Endodermal cell (in vitro differentiated cells): ENCODE measurements around the gene DNLZ. TPM values are rescaled to one million over a fixed set of nuclear protein-coding genes. Genes with fewer than 3 reads are reported as not detected.
"Not testable (repeated sequence)": the region's sequence is repeated elsewhere in the genome, so short reads cannot be mapped to it uniquely, and the experiment has no call there.

ENCODE experiments used
- DNase-seq: peaks from one replicate; pipeline ENCODE4 v3.0.0-alpha.2; 2017
- H3K27ac ChIP-seq: 2 replicates; pipeline ENCODE4 v1.5.1; 2013; ENCODE audit warnings: mild to moderate bottlenecking, low read depth, low read length, moderate library complexity
- H3K27me3 ChIP-seq: 2 replicates; pipeline ENCODE4 v1.6.1; 2013; ENCODE audit warnings: mild to moderate bottlenecking, low read length, moderate library complexity; ENCODE audit not compliant: insufficient read depth, control insufficient read depth, poor library complexity, severe bottlenecking
- H3K36me3 ChIP-seq: 2 replicates; pipeline ENCODE4 v1.7.0; 2013; ENCODE audit warnings: mild to moderate bottlenecking, low read length, moderate library complexity; ENCODE audit not compliant: control insufficient read depth, insufficient read depth
- H3K4me1 ChIP-seq: one replicate; pipeline ENCODE4 v1.7.0; 2013; ENCODE audit warnings: low read length; ENCODE audit not compliant: control insufficient read depth, insufficient read depth
- H3K4me3 ChIP-seq: 2 replicates; pipeline ENCODE4 v1.5.1; 2013; ENCODE audit warnings: mild to moderate bottlenecking, low read length, moderate library complexity
- H3K9ac ChIP-seq: 2 replicates; pipeline ENCODE4 v1.6.1; 2013; ENCODE audit warnings: mild to moderate bottlenecking, low read length, moderate library complexity; ENCODE audit not compliant: poor library complexity, severe bottlenecking; ENCODE audit errors: extremely low read depth
- H3K9me3 ChIP-seq: 2 replicates; pipeline ENCODE4 v1.6.1; 2013; ENCODE audit warnings: mild to moderate bottlenecking, low read length, moderate library complexity; ENCODE audit not compliant: control insufficient read depth
- H3K27ac Mint-ChIP-seq: 2 replicates; pipeline ENCODE4 v1.8.0; 2020; ENCODE audit warnings: mixed read lengths
- H3K27me3 Mint-ChIP-seq: 2 replicates; pipeline ENCODE4 v1.8.0; 2021; ENCODE audit warnings: mild to moderate bottlenecking, mixed read lengths; ENCODE audit not compliant: insufficient read depth
- H3K36me3 Mint-ChIP-seq: 2 replicates; pipeline ENCODE4 v1.8.0; 2020; ENCODE audit warnings: low read depth, mixed read lengths
- H3K4me1 Mint-ChIP-seq: 2 replicates; pipeline ENCODE4 v1.8.0; 2020; ENCODE audit warnings: mixed read lengths
- H3K4me3 Mint-ChIP-seq: 2 replicates; pipeline ENCODE4 v1.8.0; 2020; ENCODE audit warnings: mild to moderate bottlenecking, moderate library complexity, mixed read lengths
- H3K9me3 Mint-ChIP-seq: 2 replicates; pipeline ENCODE4 v1.8.0; 2020; ENCODE audit warnings: mild to moderate bottlenecking, mixed read lengths
- CTCF ChIP-seq: fragments of 200-600 bp; sonication (generic); conservative IDR thresholded peaks from 2 replicates; pipeline ENCODE4 v1.5.0; 2021; ENCODE audit warnings: antibody characterized with exemption, mild to moderate bottlenecking
- WGBS, 2 experiments: methylation state at CpG; one replicate each; pipeline versions ENCODE4 v1.1.5 to v1.1.7; 2013; ENCODE audit warnings: missing lambda C conversion rate in 2 of 2, mixed read lengths in 1 of 2; ENCODE audit not compliant: insufficient coverage in 1 of 2, insufficient read length in 1 of 2; 5-methylcytosine and 5-hydroxymethylcytosine counted together
- total RNA-seq, 2 donors: library from RNA; stranded (reverse); fragmentation: NEBNext Ultra II Directional in 1 of 2; extraction: Animal tissue kit (Norgen Biotek cat#: 25700) in 1 of 2; gene quantifications; 2 replicates in 1 of 2; 3 replicates in 1 of 2; pipeline ENCODE4 v1.2.1, GENCODE V29; 2021

DNLZ gene
- total RNA-seq, 2 donors from 2014 or later, result 12.6 to 20.1 TPM

- H3K27me3 ChIP-seq, result no peaks in the 10 kb centered on the region
- H3K9me3 ChIP-seq, result no peaks in the 10 kb centered on the region
- H3K27ac Mint-ChIP-seq, result no peak overlapping the region
- H3K4me3 Mint-ChIP-seq, result no peak overlapping the region
- H3K4me1 Mint-ChIP-seq, result no peaks in the 10 kb centered on the region
- H3K4me3 ChIP-seq, result no peak overlapping the region
- no peaks in the 10 kb centered on the region for H3K36me3 ChIP-seq
- no peak overlapping the region for H3K9ac ChIP-seq
- H3K27ac ChIP-seq, result no peak overlapping the region
- TF ChIP-seq CTCF, result no peak
- no peaks in the 10 kb centered on the region for H3K27me3 Mint-ChIP-seq
- H3K36me3 Mint-ChIP-seq, result no peaks in the 10 kb centered on the region
- DNase-seq, result no peak
- no peaks in the 10 kb centered on the region for H3K4me1 ChIP-seq
- no peaks in the 10 kb centered on the region for H3K9me3 Mint-ChIP-seq
- 87 to 93% methylated on average over 10 to 16 of the region's 16 CpGs for WGBS, 2 experiments
These were observed 10.9 kb downstream of the DNLZ start for GRCh38 chr9:136352682-136353081.

DNA sequence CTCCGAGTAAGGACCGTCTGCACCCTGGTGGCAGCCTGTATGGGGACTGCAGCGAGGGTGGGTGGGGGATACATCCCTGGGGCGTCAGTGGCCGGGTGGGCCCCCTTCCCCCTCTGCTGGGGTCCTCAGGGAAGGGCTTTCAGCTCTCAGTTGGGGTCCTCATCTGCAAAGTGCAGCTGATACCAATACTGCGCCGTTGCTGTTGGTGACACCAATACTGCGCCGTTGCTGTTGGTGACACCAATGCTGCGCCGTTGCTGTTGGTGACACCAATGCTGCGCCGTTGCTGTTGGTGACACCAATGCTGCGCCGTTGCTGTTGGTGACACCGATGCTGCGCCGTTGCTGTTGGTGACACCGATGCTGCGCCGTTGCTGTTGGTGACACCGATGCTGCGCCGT lies 11.7 kb downstream of the DNLZ start:
- not testable (repeated sequence) for H3K4me3 ChIP-seq, H3K27me3 Mint-ChIP-seq, H3K9me3 ChIP-seq, H3K27ac ChIP-seq, H3K36me3 ChIP-seq, H3K4me1 ChIP-seq, H3K4me1 Mint-ChIP-seq, H3K27me3 ChIP-seq, H3K36me3 Mint-ChIP-seq, H3K27ac Mint-ChIP-seq, H3K9ac ChIP-seq, H3K4me3 Mint-ChIP-seq, H3K9me3 Mint-ChIP-seq, DNase-seq
- WGBS, 2 experiments, result 92 to 95% methylated on average over 4 to 16 of the region's 24 CpGs

- H3K4me3 Mint-ChIP-seq, result no peak overlapping the region
- WGBS, 2 experiments, result 88 to 96% methylated on average over 7 to 11 of the region's 11 CpGs
- TF ChIP-seq CTCF, result no peak
- Histone ChIP-seq H3K9me3 (no peaks in the 10 kb centered on the region), H3K4me1 (no peaks in the 10 kb centered on the region), H3K27me3 (no peaks in the 10 kb centered on the region), H3K9ac (no peak overlapping the region), H3K36me3 (no peaks in the 10 kb centered on the region), H3K4me3 (no peak overlapping the region), H3K27ac (no peak overlapping the region)
- no peaks in the 10 kb centered on the region for H3K36me3 Mint-ChIP-seq
- DNase-seq, result no peak
- H3K9me3 Mint-ChIP-seq, result no peaks in the 10 kb centered on the region
- no peak overlapping the region for H3K27ac Mint-ChIP-seq
- no peaks in the 10 kb centered on the region for H3K27me3 Mint-ChIP-seq
- H3K4me1 Mint-ChIP-seq, result no peaks in the 10 kb centered on the region
These were observed 12.2 kb downstream of the DNLZ start for GRCh38 chr9:136351252-136351800.

- 90 to 92% methylated on average over 23 to 24 of the region's 24 CpGs for WGBS, 2 experiments
- peaks cover 1% of the 10 kb centered on the region for H3K4me1 Mint-ChIP-seq
These were observed 14.0 kb downstream of the DNLZ start for GRCh38 chr9:136349546-136349945.

More at GRCh38 chr9:136349546-136349945, 14.0 kb downstream of the DNLZ start:
- Mint-ChIP-seq H3K36me3 (no peaks in the 10 kb centered on the region), H3K4me3 (no peak overlapping the region), H3K9me3 (no peaks in the 10 kb centered on the region), H3K27me3 (no peaks in the 10 kb centered on the region), H3K27ac (no peak overlapping the region)
- no peaks in the 10 kb centered on the region for H3K9me3 ChIP-seq
- H3K27ac ChIP-seq, result no peak overlapping the region
- DNase-seq, result no peak
- H3K9ac ChIP-seq, result no peak overlapping the region
- TF ChIP-seq CTCF, result no peak
- H3K27me3 ChIP-seq, result no peaks in the 10 kb centered on the region
- no peak overlapping the region for H3K4me3 ChIP-seq
- no peaks in the 10 kb centered on the region for H3K4me1 ChIP-seq
- H3K36me3 ChIP-seq, result no peaks in the 10 kb centered on the region
